GM19455 (cell line): ENCODE results near the gene CARS2.
A peak's percentile ranks its signal among the peaks of the same experiment; 100 is the strongest.
"Not testable (repeated sequence)": the region's sequence is repeated elsewhere in the genome, so short reads cannot be mapped to it uniquely, and the experiment has no call there.

Source experiments
- ATAC-seq: cut with Tn5 transposase; IDR thresholded peaks from one replicate; pipeline ENCODE4 v1.9.1; 2021; ENCODE audit not compliant: unreplicated experiment

Gene CARS2

DNA sequence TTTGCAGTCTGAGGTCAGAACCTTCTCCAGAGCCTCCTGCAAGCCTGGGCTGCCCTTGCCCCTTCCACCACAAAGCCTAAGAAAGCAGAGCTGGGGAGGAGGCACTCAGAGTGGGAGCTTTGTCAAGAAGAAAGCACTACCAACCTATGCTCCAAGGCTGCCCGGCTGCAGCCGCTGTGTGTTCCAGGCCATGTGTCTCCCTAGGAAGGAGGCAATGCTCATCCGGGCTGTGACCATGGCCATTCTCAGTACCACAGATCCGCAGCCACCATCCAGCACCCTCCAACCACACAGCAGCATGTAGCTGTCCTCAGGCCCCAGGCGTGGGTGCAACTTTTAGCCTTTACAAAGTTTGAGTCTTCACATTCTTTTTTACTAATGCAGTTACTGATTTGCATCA lies 22.0 kb downstream of the CARS2 start:
- no peak for ATAC-seq

- ATAC-seq: no peak
Measured at GRCh38 chr13:110683203-110683883, 22.6 kb downstream of the CARS2 start.

GRCh38 chr13:110682746-110683145 lies 23.2 kb downstream of the CARS2 start:
- ATAC-seq: no peak

GRCh38 chr13:110681868-110682550 lies 23.9 kb downstream of the CARS2 start:
- ATAC-seq: no peak

DNA sequence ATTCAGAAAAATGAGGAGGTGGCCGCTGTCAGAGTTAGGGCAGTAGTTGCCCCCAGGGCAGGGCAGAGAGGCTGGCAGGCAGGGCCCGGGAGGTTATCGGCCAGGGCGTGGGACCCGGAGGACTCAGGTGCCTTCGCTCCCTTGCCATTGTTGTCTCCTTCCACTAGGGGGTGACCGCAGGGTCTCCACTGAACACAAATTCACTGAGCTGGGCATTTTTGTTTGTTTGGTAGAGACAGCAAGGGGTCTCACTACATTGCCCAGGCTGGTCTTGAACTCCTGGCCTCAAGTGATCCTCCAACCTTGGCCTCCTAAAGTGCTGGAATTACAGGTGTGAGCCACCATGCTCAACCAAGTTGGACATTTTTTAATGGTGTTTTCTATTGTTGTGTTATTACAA lies 25.1 kb downstream of the CARS2 start:
- ATAC-seq: no peak

- no peak for ATAC-seq
Measured at GRCh38 chr13:110677731-110678545, 28.0 kb downstream of the CARS2 start.

DNA sequence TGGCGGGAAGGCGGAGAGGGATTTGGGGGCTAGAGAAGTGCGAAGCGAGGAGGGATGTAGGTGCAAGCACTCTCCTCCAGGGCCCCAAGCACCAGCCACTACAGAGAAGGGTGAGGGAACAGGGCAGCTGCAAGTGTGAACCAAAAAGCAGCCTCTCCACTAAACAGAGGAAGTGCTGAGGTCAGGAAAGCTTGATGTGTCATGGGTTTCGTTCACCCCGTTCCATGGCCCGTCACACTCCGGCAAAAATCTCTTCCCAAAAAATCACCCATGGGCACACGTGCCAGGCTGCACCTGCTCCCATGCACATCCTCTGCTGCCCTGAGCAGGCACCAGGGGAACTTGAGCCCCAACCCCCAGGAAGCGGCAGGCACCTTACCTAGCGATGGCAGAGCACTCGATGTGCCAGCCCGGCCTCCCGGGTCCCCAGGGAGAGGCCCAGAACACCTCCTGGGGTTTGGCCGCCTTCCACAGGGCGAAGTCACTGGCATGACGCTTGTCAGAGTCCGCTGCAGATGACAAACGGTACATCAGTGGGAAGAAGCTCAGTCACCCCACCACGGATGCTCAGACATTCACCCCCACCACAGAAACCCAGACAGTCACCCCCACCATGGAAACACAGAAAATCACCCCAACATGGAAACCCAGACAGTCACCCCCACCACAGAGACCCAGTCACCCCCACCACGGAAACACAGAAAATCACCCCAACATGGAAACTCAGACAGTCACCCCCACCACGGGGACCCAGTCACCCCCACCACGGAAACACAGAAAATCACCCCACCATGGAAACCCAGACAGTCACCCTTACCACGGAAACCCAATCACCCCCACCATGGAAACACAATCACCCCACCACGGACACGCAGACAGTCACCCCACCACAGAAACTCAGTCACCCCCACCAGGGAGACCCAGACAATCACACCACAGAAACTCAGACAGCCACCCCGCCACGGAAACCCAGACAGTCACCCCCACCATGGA lies 29.0 kb downstream of the CARS2 start:
- peak; percentile 74 for ATAC-seq

GRCh38 chr13:110669814-110670213 lies 36.1 kb downstream of the CARS2 start:
- ATAC-seq: not testable (repeated sequence)

DNA sequence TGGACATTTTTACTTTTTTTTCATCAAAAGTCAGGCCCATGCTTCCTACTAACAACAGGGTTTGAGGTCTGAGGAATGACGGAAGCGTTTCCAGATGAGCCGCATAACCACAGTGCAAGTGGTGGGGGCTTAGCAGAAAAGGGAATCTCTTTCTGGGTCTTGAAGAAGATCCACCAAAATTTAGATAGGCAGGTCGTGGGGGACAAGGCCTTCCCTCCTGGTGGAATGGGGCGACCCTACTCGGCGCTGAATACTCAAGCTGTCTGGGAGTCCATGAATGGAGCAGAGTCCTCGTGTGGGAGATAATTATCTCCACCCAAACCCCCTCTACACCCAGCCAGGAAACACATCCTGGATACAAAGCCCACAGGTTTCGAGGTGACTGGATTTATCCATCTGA lies 36.9 kb downstream of the CARS2 start:
- ATAC-seq: no peak

GRCh38 chr13:110666255-110666533 lies 39.7 kb downstream of the CARS2 start:
- no peak for ATAC-seq

- ATAC-seq: no peak
Measured at GRCh38 chr13:110665491-110666254, 40.2 kb downstream of the CARS2 start.

DNA sequence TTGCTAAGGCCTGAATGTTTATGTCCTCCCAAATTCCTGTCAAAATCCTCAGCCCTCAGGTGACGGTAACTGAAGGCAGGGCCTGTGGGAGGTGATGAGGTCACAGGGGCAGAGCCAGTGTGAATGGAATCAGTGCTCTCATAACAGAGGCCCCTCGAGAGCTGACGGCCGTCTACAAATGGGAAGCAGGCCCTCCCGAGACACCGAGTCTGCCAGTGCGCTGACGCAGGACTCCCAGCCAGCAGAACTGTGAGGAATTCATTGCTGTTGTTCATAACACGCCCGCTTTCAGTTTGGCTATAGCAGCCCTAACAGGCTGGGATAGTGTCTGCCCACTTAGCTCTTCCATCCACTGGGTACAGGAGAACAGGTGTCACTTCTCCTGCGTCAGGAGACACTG lies 41.2 kb downstream of the CARS2 start:
- no peak for ATAC-seq

- ATAC-seq: no peak
Measured at GRCh38 chr13:110664041-110664440, 41.9 kb downstream of the CARS2 start.

- no peak for ATAC-seq
Measured at GRCh38 chr13:110663491-110663890, 42.4 kb downstream of the CARS2 start.

DNA sequence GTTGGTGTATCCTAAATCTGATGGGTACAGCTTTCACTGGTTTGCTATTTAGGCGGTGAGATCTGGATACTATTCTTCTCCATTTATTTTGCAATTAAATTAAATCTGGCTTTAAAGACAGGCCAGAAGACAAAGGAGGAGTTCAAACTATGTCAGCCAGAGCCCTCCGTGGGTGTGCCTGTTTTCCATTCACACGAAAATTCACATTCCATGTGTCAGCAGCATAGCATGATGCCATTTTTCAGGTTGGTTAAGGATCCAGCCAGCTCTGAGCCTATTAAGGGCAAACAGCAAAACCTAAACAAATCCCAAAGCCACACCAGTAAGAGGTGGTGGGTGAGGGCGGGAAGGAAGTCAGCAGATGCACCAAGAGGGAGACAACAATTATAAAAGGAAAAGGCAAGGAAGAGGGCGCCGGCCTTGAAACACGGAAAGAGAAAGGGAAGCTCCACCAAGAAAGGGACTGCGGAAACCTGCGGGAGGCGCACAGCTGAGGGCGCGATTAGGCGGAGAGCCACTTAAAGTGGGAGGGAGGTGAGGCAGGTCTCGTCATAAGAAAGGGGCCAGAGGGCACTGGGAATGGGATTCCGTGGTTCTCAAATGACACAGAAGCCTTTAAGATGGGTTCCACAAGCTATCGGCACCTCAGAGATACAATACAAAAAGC lies 43.0 kb downstream of the CARS2 start:
- no peak for ATAC-seq

DNA sequence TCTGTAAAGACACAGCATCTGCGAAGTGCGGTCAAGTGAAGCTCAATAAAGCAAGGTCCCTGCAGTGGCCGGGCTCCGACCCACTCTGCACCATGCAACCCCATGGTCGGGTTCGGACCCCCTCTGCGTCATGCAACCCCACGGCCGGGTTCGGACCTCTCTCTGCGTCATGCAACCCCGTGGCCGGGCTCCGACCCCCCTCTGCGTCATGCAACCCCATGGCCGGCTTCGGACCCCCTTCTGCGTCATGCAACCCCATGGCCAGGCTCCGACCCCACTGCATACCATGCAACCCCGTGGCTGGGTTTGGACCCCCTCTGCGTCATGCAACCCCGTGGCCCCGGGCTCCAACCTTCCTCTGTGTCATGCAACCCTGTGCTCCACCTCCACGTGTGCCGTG lies 43.8 kb downstream of the CARS2 start:
- ATAC-seq: no peak

DNA sequence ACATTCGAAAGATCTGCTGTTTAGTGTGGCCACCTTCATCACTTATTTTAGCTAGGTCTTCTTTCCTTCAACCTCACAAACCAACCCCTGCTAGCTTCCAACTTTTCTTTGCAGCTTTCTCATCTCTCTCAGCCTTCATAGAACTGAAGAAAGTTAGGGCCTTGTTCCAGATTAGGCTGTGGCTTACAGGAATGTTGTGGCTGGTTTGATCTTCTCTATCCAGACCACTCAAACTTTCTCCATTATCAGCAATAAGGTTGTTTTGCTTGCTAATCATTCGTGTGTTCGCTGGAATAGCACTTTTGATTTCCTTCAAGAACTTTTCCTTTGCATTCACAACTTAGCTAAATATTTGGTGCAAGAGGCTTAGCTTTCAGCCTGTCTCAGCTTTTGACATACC lies 44.7 kb downstream of the CARS2 start:
- no peak for ATAC-seq

GRCh38 chr13:110658218-110658911 lies 47.6 kb downstream of the CARS2 start:
- peak; percentile 94 for ATAC-seq

DNA sequence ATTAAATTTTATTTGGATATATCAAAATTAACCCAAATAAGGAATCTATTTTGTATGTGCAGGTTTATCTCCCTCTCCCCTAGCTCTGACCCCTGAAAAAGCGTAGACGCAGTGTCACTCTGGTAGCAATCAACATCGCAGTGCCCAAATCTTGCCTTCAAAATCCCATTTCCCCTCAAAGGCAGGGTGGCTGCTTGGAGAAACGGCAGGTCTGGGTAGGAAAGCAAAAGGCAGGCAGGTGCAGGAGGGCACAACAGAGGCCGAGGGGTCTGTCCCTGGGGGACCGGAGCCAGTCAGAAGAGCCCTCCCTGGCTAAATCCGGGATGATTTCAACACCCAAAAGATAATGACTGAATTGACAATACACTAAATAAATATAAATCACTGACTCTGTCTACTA lies 48.7 kb downstream of the CARS2 start:
- no peak for ATAC-seq
